SK-N-DZ (cell line): Measurements from ENCODE around the gene NUDT16. TPM values are rescaled to one million over a fixed set of nuclear protein-coding genes. Genes with fewer than 3 reads are reported as not detected.
"Not testable (repeated sequence)": the region's sequence is repeated elsewhere in the genome, so short reads cannot be mapped to it uniquely, and the experiment has no call there.

Experiments used
- DNase-seq: peaks from one replicate; pipeline ENCODE4 v3.0.0-alpha.2; 2015; ENCODE audit warnings: low spot score
- polyA plus RNA-seq, 2 experiments: library from polyadenylated mRNA; depleted of rRNA; stranded (reverse); fragments of >200 nt; gene quantifications; 2 replicates each; pipeline ENCODE4 v1.2.3, GENCODE V29; 2014

The NUDT16 gene
- polyA plus RNA-seq (2014; cell fraction: cytosol; rRNA removed), result 16.9 and 20.3 TPM in 2 replicates
- polyA plus RNA-seq (2014; cell fraction: nucleus; rRNA removed), result 21.2 and 26.1 TPM in 2 replicates

DNA sequence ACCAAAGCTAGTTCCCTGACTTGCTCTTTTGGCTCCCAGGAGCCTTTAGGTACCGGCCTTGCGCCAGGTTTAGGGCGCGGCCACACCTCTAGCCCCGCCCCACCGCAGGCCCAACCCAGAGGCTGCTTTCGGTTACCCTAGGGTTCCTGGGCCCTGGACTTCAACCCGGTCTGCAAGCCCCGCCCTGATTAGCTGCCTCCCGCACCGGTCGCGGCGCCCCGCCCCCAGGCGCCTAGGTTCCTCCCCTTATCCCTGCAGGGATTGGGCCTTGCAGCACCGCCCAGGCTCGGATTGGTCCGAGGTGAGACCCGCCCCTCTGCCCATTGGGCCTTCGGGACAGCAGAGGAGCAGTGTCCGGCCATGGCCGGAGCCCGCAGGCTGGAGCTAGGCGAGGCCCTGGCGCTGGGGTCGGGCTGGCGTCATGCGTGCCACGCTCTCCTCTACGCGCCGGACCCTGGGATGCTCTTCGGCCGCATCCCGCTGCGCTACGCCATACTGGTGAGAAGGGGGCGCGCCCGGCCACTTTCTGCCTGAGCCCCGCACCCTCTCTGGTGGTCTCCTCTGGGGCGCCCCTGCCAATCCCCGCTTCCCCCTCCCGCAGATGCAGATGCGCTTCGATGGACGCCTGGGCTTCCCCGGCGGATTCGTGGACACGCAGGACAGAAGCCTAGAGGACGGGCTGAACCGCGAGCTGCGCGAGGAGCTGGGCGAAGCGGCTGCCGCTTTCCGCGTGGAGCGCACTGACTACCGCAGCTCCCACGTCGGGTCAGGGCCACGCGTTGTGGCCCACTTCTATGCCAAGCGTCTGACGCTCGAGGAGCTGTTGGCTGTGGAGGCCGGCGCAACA is at the start of gene NUDT16:
TSS of gene NUDT16 (plus strand) at position 330 of the 847 bp plus-strand sequence. CDS start at position 361, 31 bp downstream.
- DNase-seq, result peak; percentile 98

DNA sequence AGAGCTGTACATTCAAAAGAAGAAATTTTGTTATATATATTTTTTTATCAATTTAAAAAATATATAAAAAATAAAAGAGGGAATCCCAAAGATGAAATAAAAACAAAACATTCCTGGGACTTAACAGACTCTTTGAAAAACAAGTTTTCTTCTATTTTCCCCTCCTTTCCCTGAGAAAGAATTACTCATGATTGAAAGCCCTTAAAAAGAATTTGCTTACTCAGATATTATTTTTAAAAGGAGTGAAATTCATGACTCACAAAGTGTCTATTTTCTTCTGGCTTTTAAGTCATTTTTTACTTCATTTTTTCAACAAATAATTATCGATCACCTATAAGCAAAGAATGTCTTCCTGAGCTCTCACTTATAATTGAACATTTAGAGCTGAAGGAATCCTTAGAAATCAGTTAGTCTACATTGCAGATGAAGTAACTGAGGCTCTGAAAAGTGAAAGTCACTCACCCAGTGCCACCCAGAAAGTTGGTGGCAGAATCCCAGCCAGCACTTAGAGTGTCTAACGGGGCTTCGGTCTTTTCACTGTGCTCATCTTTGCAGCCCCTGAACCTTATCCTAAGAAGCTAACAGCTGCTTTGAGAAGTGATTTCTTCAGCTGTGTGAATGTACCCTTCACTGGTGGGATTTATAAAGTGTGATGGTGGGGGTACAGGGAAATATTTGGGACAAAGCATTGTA is 42.5 kb upstream of the NUDT16 start:
- DNase-seq, result no peak

DNA sequence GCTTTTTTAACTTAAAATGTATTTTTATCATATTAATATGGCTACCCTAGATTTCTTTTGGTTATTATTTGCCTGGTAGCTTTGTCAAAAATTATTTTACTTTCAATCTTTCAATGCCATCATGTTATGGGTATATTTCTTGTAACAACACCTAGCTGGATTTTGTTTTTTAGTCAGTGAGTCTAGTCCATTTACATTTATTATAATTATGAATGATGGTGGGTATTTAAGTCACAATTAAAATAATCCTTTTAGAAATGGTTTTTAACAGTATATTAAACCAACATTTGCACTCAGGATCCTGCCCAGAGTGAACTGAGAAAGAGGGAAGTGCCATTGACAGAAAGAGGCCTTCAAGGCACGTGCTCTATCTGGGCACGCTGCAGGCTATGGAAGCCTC is 39.8 kb upstream of the NUDT16 start:
- no peak for DNase-seq

DNA sequence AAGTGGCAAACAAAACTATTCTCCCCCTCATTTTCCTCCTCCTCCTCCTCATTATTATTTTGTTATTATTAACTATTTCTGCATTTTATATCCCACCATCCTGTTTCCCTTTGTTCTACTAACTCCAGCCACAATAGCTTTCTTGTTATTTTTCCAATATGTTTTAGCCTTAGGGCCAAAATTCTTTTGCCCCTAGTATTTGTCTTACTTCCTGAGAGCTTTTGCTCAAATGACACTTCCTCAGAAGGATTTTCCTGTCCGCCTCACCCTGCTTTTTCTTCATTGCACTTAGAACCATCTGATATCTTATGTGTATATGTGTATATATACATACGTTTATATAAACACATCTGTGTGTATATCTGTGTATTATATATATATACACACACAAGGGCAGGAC is 32.7 kb upstream of the NUDT16 start:
- no peak for DNase-seq

DNA sequence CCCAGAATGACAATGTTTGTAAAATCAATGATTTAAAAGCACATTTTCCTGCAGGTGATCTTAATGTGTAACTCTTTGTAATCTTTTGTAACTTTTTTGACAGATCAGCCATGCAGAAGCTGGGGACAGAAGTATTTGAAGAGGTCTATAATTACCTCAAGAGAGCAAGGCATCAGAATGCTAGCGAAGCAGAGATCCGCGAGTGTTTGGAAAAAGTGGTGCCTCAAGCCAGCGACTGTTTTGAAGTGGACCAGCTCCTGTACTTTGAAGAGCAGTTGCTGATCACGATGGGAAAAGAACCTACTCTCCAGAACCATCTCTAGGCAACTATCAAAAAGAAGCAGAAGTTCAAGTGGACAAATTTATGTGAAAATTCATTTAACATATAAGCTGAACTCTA is 32.1 kb upstream of the NUDT16 start:
- no peak for DNase-seq

DNA sequence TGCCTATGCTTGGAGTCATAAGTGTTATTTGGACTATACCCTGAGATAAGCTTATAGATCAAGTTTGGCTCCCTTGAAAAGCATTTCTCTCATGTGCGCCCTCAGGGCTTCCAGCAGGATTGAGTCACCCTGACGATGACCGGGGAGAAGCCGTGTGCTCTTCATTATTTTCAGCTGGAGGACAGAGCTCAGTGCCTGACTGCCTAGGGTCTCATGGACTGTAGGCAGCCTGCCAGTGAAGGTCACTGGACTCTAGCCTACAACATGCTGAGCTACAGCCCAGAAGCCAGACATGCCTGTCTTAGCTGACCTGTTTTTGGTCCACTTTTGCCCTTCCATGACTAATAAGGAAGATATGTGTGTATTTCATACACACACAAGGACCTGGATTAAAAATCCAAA is 31.6 kb upstream of the NUDT16 start:
- no peak for DNase-seq

DNA sequence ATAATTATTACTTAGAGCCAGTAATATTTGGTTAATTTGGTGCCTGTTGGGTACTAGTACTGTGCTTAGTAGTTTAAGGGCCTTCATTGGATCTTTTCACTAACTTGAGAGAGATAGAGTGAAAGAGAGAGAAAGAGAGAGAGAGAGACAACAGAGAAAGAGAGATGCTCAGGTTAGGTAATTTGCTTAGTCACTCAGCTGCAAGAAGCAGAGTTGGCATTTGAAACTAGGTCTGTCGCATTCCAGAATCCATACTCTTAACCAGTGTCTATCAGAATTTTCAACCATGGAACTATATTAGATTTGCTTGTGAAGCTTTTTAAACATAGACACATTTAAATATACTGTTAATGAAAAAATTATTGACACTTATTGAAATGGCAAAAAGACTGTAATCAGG is 31.1 kb upstream of the NUDT16 start:
- DNase-seq, result no peak

DNA sequence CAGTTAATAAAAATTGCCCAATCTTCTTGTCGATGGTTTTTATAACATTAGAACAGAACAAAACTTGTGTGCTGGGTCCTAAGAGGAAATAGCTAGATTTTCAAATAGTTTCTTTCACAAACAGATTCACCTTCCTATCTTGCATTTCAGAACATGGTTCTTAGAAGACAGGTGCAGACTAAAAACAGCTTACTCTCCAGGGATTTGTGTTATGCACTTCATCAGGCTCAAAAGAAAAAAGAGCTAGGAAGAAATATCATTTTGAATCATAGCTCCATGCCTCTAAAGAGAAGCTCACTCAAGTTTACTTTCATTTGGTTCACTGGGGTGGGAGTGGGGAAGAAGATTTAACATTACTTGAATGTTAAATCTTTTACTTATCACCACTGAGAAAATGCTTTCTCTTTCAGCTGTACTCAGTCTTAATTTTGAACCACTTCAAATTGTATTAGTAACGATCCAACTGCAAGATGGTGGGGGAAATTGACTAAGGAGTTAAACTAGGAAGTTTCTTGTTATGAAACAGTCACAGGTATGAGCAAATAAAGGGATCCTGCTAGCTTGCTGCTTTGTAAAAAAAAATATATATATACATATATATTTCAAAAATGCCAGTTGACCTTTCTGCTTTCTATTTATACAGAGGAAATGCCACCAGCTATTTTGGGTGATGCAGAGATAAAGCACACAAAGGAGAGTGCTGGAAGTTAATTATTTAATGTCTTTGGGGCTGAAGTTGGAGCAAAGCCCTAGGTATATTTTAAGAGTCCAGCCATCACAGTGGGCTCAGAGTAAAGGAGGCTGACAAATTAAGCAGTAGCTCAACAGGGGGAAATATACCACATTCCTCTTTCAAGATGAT is 28.3 kb upstream of the NUDT16 start:
- DNase-seq, result peak; percentile 9

DNA sequence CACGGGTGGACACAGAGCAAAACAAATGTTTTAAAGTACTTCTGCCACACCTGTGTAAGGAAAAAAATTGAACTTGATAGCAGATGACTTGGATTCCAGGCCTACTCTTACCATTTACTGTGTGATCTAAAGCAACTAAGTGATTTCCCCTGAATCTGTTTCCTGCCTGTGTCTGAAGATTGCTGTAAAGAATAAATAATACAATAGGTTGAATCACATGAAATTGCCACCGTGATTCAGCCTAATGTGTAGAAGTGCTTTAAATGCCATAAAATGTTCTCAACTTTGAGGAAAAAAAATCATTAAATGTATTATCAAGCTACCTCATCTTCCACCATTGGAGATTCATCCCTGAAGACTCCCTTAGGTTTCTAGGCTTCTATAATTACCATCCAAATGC is 27.6 kb upstream of the NUDT16 start:
- DNase-seq, result no peak

DNA sequence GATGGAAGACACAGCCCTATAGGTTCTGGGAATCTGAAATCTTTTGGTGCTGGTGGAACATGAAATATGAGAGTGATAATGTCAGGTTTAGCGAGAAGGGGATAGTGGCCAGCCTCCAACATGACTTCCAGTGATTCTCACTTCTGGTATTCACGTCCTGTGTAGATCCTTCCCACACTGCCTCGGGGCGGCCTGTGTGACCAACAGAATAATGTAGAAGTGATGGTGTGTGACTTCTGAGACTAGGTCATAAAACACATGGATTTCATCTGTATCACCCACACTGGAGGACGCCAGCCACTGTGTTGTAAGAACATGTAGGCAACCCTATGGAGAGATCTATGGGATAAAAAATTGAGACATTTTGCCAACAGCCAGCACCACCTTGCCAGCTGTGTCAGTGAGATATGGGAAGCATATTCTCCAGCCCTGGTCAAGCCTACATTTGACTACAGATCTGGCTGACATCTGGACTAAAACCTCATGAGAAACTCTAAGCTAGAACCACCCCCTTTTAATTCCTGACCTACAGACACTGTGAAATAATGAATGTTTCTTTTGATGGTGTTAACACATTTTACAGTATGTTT is 25.5 kb upstream of the NUDT16 start:
- DNase-seq, result no peak

DNA sequence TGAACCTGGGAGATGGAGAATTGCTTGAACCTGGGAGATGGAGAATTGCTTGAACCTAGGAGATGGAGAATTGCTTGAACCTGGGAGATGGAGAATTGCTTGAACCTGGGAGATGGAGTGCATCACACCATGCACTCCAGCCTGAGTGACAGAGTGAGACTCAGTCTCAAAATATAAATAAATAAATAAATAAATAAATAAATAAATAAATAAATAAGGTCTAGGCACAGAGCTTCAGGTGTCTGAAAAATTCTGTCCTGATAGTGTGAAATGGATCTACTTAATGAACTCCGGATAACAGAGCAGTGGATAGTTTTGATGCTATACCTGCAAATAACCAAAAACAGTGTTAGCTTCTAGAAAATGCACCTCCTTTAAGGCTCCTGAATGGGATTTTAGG is 24.3 kb upstream of the NUDT16 start:
- DNase-seq, result no peak

DNA sequence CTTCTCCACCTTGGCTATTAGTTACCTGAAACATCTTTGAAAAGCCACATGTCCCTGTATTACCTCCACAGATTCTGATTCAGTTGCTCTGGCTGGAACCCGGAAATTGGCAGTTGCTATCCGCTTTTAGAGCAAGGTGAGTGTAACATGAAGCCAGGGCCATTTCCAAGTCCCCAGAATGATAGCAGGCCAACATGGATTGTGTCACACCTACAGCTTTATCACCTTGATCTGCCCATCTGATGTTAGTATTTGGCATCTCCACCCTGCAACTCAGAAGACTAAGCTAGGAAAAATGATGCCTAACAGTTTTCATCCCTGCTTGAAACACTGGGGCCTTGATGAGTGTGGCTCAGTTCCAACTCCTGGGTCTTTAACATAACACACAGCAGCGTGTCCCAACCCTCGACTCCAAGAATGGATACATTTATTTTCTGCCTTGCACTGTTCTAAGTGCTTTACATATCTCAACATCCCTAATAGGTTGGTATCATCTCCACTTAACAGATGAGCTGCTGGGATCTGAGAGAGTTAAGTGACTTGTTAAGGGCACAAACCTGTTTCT is 21.3 kb upstream of the NUDT16 start:
- peak; percentile 9 for DNase-seq

DNA sequence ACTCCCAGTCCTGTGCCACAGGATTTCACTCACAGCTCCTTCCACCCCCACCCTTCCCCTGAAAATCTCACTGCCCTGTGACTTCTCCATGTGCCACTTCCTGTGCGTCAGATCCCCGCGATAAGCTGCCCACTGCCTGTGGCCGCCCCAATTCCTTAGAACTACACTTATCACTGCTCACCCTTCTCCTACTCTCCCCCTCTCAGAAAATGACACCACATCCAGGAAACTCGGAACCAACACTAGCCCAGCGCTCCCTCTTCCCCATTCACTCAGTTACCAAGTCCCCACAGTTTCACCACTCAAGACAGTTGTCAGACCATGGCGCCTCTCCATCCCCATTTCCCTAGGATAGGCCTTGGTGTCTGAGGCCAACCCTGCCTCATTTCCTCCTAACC is 20.5 kb upstream of the NUDT16 start:
- not testable (repeated sequence) for DNase-seq

DNA sequence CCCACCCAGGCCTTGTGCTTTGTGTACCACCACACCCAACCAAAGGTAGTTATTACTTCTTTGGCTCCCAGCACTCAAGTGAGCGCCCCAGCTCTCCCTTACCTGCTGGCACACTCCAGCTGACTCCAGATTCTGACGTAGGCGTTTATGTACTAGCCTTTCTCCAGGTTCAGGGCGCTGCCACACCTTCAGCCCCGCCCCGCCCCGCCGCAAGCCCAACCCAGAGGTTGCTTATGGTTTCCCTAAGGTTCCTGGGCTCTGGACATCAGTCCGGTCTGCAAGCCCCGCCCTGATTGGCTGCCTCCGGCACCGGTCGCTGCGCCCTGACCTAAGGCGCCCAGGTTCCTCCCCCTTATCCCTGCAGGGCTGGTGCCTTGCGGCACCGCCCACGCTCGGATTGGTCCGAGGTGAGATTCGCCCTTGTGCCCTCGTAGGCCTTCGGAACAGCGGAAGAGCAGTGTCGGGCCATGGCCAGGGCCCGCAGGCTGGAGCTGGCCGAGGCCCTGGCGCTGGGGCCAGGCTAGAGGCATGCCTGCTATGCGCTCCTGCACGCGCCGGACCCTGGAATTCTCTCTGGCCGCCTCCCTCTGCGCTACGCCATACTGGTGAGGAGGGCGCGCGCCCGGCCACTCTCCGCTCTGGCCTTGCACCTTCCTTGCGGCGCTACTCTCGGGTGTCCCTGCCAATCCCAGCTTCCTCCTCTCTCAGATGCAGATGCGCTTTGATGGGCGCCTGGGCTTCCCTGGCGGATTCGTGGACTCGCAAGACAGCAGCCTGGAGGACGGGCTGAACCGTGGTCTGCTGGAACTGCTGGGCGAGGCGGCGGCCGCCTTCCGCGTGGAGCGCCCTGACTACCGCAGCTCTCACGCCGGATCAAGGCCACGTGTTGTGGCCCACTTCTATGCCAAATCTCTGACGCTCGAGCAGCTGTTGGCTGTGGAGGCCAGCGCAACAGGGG is 19.8 kb upstream of the NUDT16 start:
- DNase-seq, result no peak

DNA sequence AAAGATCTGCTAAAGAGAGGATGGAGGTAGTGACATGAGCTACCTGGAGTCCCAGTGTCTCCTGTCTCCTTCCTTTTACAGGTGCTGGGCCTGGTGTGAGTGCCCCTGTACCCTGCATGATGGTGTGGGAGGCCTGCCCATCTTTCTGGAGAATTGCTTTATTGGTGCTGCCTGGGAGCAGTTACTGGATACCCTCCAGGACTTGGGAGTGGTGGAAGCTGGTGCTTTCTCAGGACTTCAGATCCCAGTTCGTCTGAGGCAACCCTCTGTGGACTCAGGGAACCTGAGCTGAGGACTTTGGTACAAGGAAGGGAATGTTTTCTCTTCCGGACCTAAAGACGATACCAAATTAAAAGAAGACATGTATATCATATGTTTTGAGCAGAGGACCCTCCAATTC is 18.3 kb upstream of the NUDT16 start:
- DNase-seq, result no peak

DNA sequence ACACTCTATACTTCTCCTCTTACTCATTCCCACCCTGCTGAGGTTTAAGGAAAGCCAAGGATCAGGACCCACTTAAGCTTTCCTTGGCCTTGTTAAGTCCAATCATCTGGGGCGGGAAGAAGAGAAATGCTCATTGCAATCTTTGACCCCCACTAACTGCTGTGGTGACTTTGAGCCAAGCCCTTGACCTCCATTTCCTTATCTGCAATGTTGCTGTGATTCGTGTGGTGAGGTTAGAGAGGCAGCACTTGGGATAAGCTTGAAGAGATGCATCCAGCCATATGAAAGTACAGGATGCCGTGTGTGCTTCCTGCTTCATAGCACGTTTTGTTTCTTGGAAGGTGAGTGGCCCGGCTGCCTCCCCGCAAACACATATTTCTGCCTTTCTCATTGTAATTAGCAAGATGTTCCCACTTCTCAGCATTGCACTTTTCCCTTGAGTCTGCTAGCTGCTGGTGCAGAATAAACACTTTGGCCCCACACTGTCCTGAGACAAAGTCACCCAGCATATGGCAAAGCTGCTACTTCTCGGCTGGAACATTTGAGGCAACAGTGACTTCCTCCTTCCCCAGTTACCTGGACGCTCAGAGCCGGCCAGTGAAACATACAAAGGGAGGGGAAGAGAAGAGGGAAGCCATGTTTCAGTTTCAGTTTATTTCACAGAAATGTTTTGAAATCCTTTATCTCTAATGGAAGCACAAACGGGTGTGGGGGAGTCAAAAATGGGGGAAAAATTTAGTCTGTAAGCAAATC is 10.5 kb upstream of the NUDT16 start:
- no peak for DNase-seq

DNA sequence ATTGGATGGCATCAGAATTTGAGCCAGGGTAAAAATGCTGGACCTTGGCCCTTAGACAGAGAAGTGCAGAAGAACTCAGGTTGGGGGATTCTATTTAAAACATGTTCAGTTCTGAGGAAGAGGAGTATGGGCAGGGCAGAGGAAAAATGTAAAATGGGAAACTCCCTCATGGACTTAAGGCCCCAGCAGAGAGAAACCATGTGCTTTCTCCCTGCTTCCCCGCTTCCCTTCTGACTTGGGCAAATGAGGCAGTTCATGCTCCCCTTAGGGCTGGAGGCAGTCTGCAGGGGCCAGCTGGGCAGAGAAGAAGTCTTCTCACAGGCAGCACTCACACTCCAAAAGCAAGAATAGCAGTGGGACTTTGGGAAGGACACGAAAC is 9.9 kb upstream of the NUDT16 start:
- DNase-seq, result no peak

DNA sequence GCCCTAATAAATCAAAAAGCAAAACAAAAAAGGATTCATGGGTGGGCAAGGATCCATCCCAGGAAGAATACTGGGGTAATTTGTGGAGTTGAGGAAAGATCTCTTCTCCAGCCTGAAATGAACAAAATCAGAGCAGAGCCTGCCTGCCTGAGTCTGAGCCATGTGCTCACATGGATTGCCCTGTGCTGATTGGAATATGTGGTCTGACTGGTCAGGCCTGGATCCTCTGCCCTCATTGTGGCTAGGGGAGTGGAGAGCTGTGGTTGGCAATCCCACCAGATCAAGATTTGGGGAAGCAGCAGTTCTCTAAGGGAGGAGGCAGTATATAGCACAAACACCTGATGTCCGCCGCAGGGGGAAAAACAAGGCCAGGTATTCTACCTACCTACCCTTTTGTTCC is 6.8 kb upstream of the NUDT16 start:
- DNase-seq, result no peak

DNA sequence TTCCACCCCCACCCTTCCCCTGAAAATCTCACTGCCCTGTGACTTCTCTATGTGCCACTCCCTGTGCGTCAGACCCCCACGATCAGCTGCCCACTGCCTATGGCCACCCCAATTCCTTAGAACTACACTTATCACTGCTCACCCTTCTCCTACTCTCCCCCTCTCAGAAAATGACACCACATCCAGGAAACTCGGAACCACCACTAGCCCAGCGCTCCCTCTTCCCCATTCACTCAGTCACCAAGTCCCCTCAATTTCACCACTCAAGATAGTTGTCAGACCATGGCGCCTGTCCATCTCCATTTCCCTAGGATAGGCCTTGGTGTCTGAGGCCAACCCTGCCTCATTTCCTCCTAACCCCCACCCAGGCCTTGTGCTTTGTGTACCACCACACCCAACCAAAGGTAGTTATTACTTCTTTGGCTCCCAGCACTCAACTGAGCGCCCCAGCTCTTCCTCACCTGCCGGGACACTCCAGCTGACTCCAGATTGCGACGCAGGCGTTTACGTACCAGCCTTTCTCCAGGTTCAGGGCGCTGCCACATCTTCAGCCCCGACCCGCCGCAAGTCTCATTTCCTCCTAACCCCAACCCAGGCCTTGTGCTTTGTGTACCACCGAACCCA is 641 bp upstream of the NUDT16 start:
- not testable (repeated sequence) for DNase-seq
